K562 (cell line): ENCODE data around the gene IFNA1. TPM values are rescaled to one million over a fixed set of nuclear protein-coding genes. Genes with fewer than 3 reads are reported as not detected.

Experiments used
- ATAC-seq: fragments of 200-7000 bp; cut with Tn5 transposase; 3 replicates; pipeline ENCODE4 v1.9.1; 2020; ENCODE audit warnings: moderate library complexity
- BruUV-seq: library from RNA; stranded (reverse); fragments of 400-500 nt; replicated peaks from 2 replicates; lab custom pipeline; 2021; lab: Mats Ljungman, UMichigan
- CTCF ChIA-PET: fragments of 300-600 bp; formaldehyde crosslinking; extraction: SDS; loops from one replicate; lab custom pipeline; 2021; ENCODE audit warnings: low intra/inter-chr PET ratio; lab: Yijun Ruan, JAX
- POLR2A ChIA-PET: fragments of 300-600, 350-650 bp; sonication (Branson Sonifier 250); formaldehyde crosslinking; extraction: SDS; loops from one replicate; lab custom pipeline; 2021; ENCODE audit warnings: antibody characterized with exemption, inconsistent platforms; lab: Yijun Ruan, JAX
- DNase-seq, 4 experiments: peaks; one replicate each; pipeline versions ENCODE4 v3.0.0 to v3.0.0-alpha.2; 2011 to 2018; ENCODE audit warnings: low spot score in 3 of 4, mixed read lengths in 3 of 4; ENCODE audit errors: extremely low read depth in 1 of 4
- FAIRE-seq: peaks from 2 replicates; lab custom pipeline; 2011; peaks lifted over from hg19 to GRCh38; lab: Jason Lieb, UNC
- H2AFZ ChIP-seq: 2 replicates; pipeline ENCODE4 v1.6.0; 2011; ENCODE audit warnings: low read depth, low read length, control low read depth, inconsistent platforms
- H3K27ac ChIP-seq: fragments of 200-600 bp; 3 replicates; pipeline ENCODE4 v1.8.0; 2011; ENCODE audit warnings: low read depth, mild to moderate bottlenecking, control low read depth, inconsistent platforms, low read length, moderate library complexity, mixed read lengths; ENCODE audit errors: extremely low read depth
- H3K27me3 ChIP-seq, 2 experiments: fragments of 300-600 bp in 1 of 2; 2 replicates in 1 of 2; 3 replicates in 1 of 2; pipeline versions ENCODE4 v1.6.0 to v1.8.0; 2011; ENCODE audit warnings: inconsistent platforms in 2 of 2, low read length in 2 of 2, mild to moderate bottlenecking in 1 of 2, mixed read lengths in 1 of 2, moderate library complexity in 1 of 2; ENCODE audit not compliant: control insufficient read depth in 2 of 2, insufficient read depth in 2 of 2
- H3K36me3 ChIP-seq: fragments of 300-600 bp; 3 replicates; pipeline ENCODE4 v1.8.0; 2011; ENCODE audit warnings: mild to moderate bottlenecking, low read length, inconsistent platforms; ENCODE audit not compliant: control insufficient read depth, insufficient read depth
- H3K4me1 ChIP-seq, 2 experiments: fragments of 200-600 bp in 1 of 2; replicated peaks in 1 of 2; 2 replicates in 1 of 2; 3 replicates in 1 of 2; pipeline versions ENCODE4 v1.5.1 to v1.8.0; 2011; ENCODE audit warnings: inconsistent platforms in 2 of 2, low read length in 2 of 2, mild to moderate bottlenecking in 1 of 2, mixed read lengths in 1 of 2, moderate library complexity in 1 of 2; ENCODE audit not compliant: control insufficient read depth in 2 of 2, insufficient read depth in 2 of 2
- H3K4me2 ChIP-seq: 2 replicates; pipeline ENCODE4 v1.6.1; 2011; ENCODE audit warnings: low read length, control low read depth, inconsistent platforms, mixed read lengths; ENCODE audit not compliant: insufficient read depth
- H3K4me3 ChIP-seq: fragments of 200-600 bp; sonication (generic), shearing (Covaris generic); 2 replicates; pipeline ENCODE4 v1.5.1; 2016; ENCODE audit warnings: control low read depth, inconsistent platforms
- H3K79me2 ChIP-seq: fragments of 200-600 bp; 3 replicates; pipeline ENCODE4 v1.8.0; 2011; ENCODE audit warnings: low read length, inconsistent platforms; ENCODE audit not compliant: control insufficient read depth, insufficient read depth
- H3K9ac ChIP-seq, 2 experiments: 2 replicates each; pipeline versions ENCODE4 v1.6.0 to v1.6.1; 2011; ENCODE audit warnings: low read depth in 2 of 2, low read length in 2 of 2, control low read depth in 1 of 2, inconsistent platforms in 1 of 2, mild to moderate bottlenecking in 1 of 2, mixed read lengths in 1 of 2; ENCODE audit not compliant: insufficient read depth in 1 of 2
- H3K9me1 ChIP-seq: one replicate; pipeline ENCODE4 v1.6.0; 2011; ENCODE audit warnings: inconsistent platforms, mild to moderate bottlenecking, low read length, moderate library complexity; ENCODE audit not compliant: control insufficient read depth, insufficient read depth
- H3K9me3 ChIP-seq: replicated peaks from 2 replicates; pipeline ENCODE4 v1.5.1; 2011; ENCODE audit warnings: low read depth, low read length, inconsistent platforms; ENCODE audit not compliant: control insufficient read depth, insufficient read depth
- H4K20me1 ChIP-seq: replicated peaks from 2 replicates; pipeline ENCODE4 v1.6.1; 2011; ENCODE audit warnings: low read length, inconsistent platforms, mixed read lengths; ENCODE audit not compliant: control insufficient read depth, insufficient read depth
- ARNT ChIP-seq, 2 experiments: fragments of 450-650 bp; IDR thresholded peaks; 2 replicates each; pipeline ENCODE4 v1.6.1; 2016; ENCODE audit warnings: mild to moderate bottlenecking in 1 of 2
- CBX5 ChIP-seq: IDR thresholded peaks from 2 replicates; pipeline ENCODE4 v1.6.1; 2014; ENCODE audit warnings: low read depth, borderline replicate concordance
- CEBPB ChIP-seq: fragments of 450-650 bp; IDR thresholded peaks from 2 replicates; pipeline ENCODE4 v1.6.1; 2016; ENCODE audit warnings: missing genetic modification characterization, missing compliant biosample characterization
- CTCFL ChIP-seq: IDR thresholded peaks from 2 replicates; pipeline ENCODE4 v1.6.1; 2011; ENCODE audit warnings: borderline replicate concordance, low read depth, mild to moderate bottlenecking, moderate library complexity, low read length; ENCODE audit not compliant: insufficient read depth, poor library complexity, severe bottlenecking
- EWSR1 ChIP-seq: fragments of 450-650 bp; IDR thresholded peaks from 2 replicates; pipeline ENCODE4 v1.6.1; 2018; ENCODE audit warnings: borderline replicate concordance, mild to moderate bottlenecking, low read depth, moderate library complexity; ENCODE audit not compliant: partially characterized antibody
- FOXM1 ChIP-seq, 2 experiments: fragments of 450-650 bp in 1 of 2; sonication (generic) in 1 of 2; formaldehyde crosslinking in 1 of 2; IDR thresholded peaks; 2 replicates each; pipeline versions ENCODE4 v1.6.1 to v1.9.0; 2017 to 2022; ENCODE audit warnings: low read depth in 2 of 2, mild to moderate bottlenecking in 2 of 2, missing genetic modification reagents in 1 of 2, moderate library complexity in 1 of 2
- FOXO4 ChIP-seq: fragments of 450-650 bp; formaldehyde crosslinking; IDR thresholded peaks from 2 replicates; pipeline ENCODE4 v1.4.0; 2020; ENCODE audit warnings: mild to moderate bottlenecking, moderate library complexity
- GATA2 ChIP-seq: sonication (generic); formaldehyde crosslinking; IDR thresholded peaks from 2 replicates; pipeline ENCODE4 v1.4.0; 2020; ENCODE audit warnings: mild to moderate bottlenecking, missing genetic modification reagents
- HINFP ChIP-seq: fragments of 450-650 bp; conservative IDR thresholded peaks from 2 replicates; pipeline ENCODE4 v1.6.1; 2016; ENCODE audit warnings: missing genetic modification characterization, low read depth, mild to moderate bottlenecking, control low read depth, missing compliant biosample characterization
- NCOA2 ChIP-seq, 2 experiments: fragments of 450-650 bp; IDR thresholded peaks; 2 replicates each; pipeline ENCODE4 v1.6.1; 2018; ENCODE audit warnings: mild to moderate bottlenecking in 2 of 2, moderate library complexity in 1 of 2; ENCODE audit not compliant: partially characterized antibody in 2 of 2
- NFE2 ChIP-seq: IDR thresholded peaks from 2 replicates; pipeline ENCODE4 v1.6.1; 2014; ENCODE audit warnings: antibody characterized with exemption, low read depth
- NFRKB ChIP-seq: fragments of 450-650 bp; IDR thresholded peaks from 2 replicates; pipeline ENCODE4 v1.6.1; 2016; ENCODE audit warnings: low read depth
- ZFPM2 ChIP-seq: fragments of 250-450 bp; sonication (Bioruptor Pico); IDR thresholded peaks from 2 replicates; pipeline ENCODE4 v1.5.1; 2022; ENCODE audit warnings: mild to moderate bottlenecking
- ZKSCAN1 ChIP-seq: fragments of 150-350 bp; IDR thresholded peaks from 2 replicates; pipeline ENCODE4 v1.6.1; 2016; ENCODE audit warnings: low read depth, low read length
- ZNF140 ChIP-seq: fragments of 250-450 bp; sonication (Bioruptor Pico); IDR thresholded peaks from 2 replicates; pipeline ENCODE4 v1.8.0; 2021; ENCODE audit warnings: moderate library complexity, mild to moderate bottlenecking, inconsistent platforms
- ZNF589 ChIP-seq: fragments of 200-800 bp; sonication (Bioruptor generic); IDR thresholded peaks from 2 replicates; pipeline ENCODE4 v1.6.1; 2016; ENCODE audit warnings: low read depth, missing genetic modification characterization, missing compliant biosample characterization
- WGBS: fragments of 100-300 bp; shearing (Covaris generic); methylation state at CpG from one replicate; pipeline ENCODE4 v1.1.6; 2016; ENCODE audit warnings: low coverage, mixed read lengths; ENCODE audit not compliant: insufficient coverage; ENCODE audit errors: missing lambda C conversion rate; 5-methylcytosine and 5-hydroxymethylcytosine counted together
- in situ Hi-C: fragments of 300-500 bp; cut with MboI; formaldehyde crosslinking; loops from 4 replicates; pipeline ENCODE4 v1.15.0; 2018; ENCODE audit warnings: inconsistent platforms, mixed read lengths
- intact Hi-C: fragments of 100-400 bp; cut with micrococcal nuclease; formaldehyde crosslinking; loops from 2 replicates; pipeline ENCODE4 v1.14.2; 2022
- polyA plus RNA-seq, 8 experiments: library from polyadenylated mRNA; depleted of rRNA in 4 of 8; stranded (reverse) in 5 of 8; unstranded in 3 of 8; fragments of >200 nt; fragmentation: Nextera tagmentation in 2 of 8; fragmentation: Illumina TruSeq in 1 of 8; extraction: Ambion mirVana in 2 of 8; extraction: Trizol in 1 of 8; gene quantifications; 2 replicates each; pipeline versions ENCODE4 v1.2.1 to v1.2.3, GENCODE V29; 2011 to 2014; ENCODE audit warnings: inconsistent platforms in 1 of 8, missing spikeins in 1 of 8
- total RNA-seq, 7 experiments: library from RNA; depleted of rRNA in 6 of 7; stranded (reverse); fragments of >200 nt in 6 of 7; fragmentation: Illumina TruSeq in 2 of 7; extraction: Trizol in 2 of 7; gene quantifications; 2 replicates each; pipeline versions ENCODE4 v1.2.1 to v1.2.3, GENCODE V29; 2011 to 2021; ENCODE audit warnings: low replicate concordance in 1 of 7
- TF ChIP-seq, protein P1 (sequence below): fragments of 250-450 bp; sonication (Bioruptor Pico); IDR thresholded peaks from 2 replicates; pipeline ENCODE4 v1.8.0; 2021; ENCODE audit warnings: mild to moderate bottlenecking, moderate library complexity

IFNA1 gene
- total and polyA plus RNA-seq, 9 of the 15 experiments (the other 6 are each of a cell fraction or from before 2014, with no cell fraction given), result not detected

GRCh38 chr9:21398955-21399489 lies 41.2 kb upstream of the IFNA1 start:
- no peak overlapping the region for H2AFZ ChIP-seq
- intact Hi-C loops (no loop called here), in situ Hi-C loops (no loop called here)
- no peaks in the 10 kb centered on the region for H3K27me3 ChIP-seq
- ATAC-seq (no peak), FAIRE-seq (no peak), DNase-seq (no peak)
- H3K9me1 ChIP-seq, result no peaks in the 10 kb centered on the region
- H3K4me3 ChIP-seq, result no peak overlapping the region
- H4K20me1 ChIP-seq, result no peaks in the 10 kb centered on the region
- no TSS peak for BruUV-seq
- no peak overlapping the region for H3K9ac ChIP-seq
- H3K36me3 ChIP-seq, result no peaks in the 10 kb centered on the region
- ChIA-PET POLR2A (no interaction called here), CTCF (no interaction called here)
- H3K9me3 ChIP-seq, result no peaks in the 10 kb centered on the region
- no peak overlapping the region for H3K27ac ChIP-seq
- no peaks in the 10 kb centered on the region for H3K4me1 ChIP-seq
- H3K4me2 ChIP-seq, result no peak overlapping the region
- H3K79me2 ChIP-seq, result no peaks in the 10 kb centered on the region
- WGBS, result no CpG with 5 or more reads among the region's 5 CpGs
- no peak for TF ChIP-seq FOXO4
- TF ChIP-seq FOXM1 (IDR thresholded peaks at IDR 0.05; ENCODE audit: low read depth), result no peak
- TF ChIP-seq FOXM1 (CRISPR knock-in tag; IDR thresholded peaks at IDR 0.05; ENCODE audit: low read depth), result no peak
- TF ChIP-seq HINFP (tag), result no peak
- TF ChIP-seq CBX5, result no peak
- TF ChIP-seq CEBPB, result no peak
- TF ChIP-seq ZNF140 (CRISPR knock-in tag), result no peak
- TF ChIP-seq EWSR1, result no peak
- no peak for TF ChIP-seq ZKSCAN1
- no peak for TF ChIP-seq CTCFL
- TF ChIP-seq NCOA2 (IDR thresholded peaks at IDR 0.05; ENCODE audit: partially characterized antibody in 2 of 2), result no peak
- no peak for TF ChIP-seq ARNT (IDR thresholded peaks at IDR 0.05)
- TF ChIP-seq GATA2 (CRISPR knock-in tag), result no peak
- TF ChIP-seq NFE2, result no peak
- no peak for TF ChIP-seq ZNF589 (CRISPR knock-in tag)
- TF ChIP-seq, protein P1, sequence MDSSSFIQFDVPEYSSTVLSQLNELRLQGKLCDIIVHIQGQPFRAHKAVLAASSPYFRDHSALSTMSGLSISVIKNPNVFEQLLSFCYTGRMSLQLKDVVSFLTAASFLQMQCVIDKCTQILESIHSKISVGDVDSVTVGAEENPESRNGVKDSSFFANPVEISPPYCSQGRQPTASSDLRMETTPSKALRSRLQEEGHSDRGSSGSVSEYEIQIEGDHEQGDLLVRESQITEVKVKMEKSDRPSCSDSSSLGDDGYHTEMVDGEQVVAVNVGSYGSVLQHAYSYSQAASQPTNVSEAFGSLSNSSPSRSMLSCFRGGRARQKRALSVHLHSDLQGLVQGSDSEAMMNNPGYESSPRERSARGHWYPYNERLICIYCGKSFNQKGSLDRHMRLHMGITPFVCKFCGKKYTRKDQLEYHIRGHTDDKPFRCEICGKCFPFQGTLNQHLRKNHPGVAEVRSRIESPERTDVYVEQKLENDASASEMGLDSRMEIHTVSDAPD (CRISPR knock-in tag), result no peak
- TF ChIP-seq ZFPM2 (CRISPR knock-in tag), result no peak
- no peak for TF ChIP-seq NFRKB
